Muscle layer of colon (tissue), 2 donors: ENCODE data around the gene RELN.

Experiments
- H3K27ac ChIP-seq: one replicate; pipeline ENCODE4 v1.7.0; 2013; ENCODE audit warnings: low read depth, mild to moderate bottlenecking, low read length, moderate library complexity
- H3K27me3 ChIP-seq, 2 donors: one replicate each; pipeline ENCODE4 v1.7.0; 2013; ENCODE audit warnings: low read length in 2 of 2, mild to moderate bottlenecking in 2 of 2; ENCODE audit not compliant: insufficient read depth in 2 of 2, control insufficient read depth in 1 of 2
- H3K36me3 ChIP-seq: one replicate; pipeline ENCODE4 v1.7.0; 2013; ENCODE audit warnings: mild to moderate bottlenecking, low read length; ENCODE audit not compliant: insufficient read depth
- H3K4me1 ChIP-seq: one replicate; pipeline ENCODE4 v1.7.0; 2013; ENCODE audit warnings: mild to moderate bottlenecking, low read length; ENCODE audit not compliant: insufficient read depth
- H3K4me3 ChIP-seq, 2 donors: one replicate each; pipeline ENCODE4 v1.7.0; 2013; ENCODE audit warnings: low read length in 2 of 2, low read depth in 1 of 2, mild to moderate bottlenecking in 1 of 2, moderate library complexity in 1 of 2
- H3K9ac ChIP-seq: one replicate; pipeline ENCODE4 v1.7.0; 2013; ENCODE audit warnings: low read length
- H3K9me3 ChIP-seq: one replicate; pipeline ENCODE4 v1.7.0; 2013; ENCODE audit warnings: mild to moderate bottlenecking, low read length
- donor health status: abdominal sarcoma.
- donor health status: Adenocarcinoma of cecum.

RELN gene

GRCh38 chr7:103432712-103433111, 556.7 kb downstream of the RELN start:
- no peak overlapping the region for H3K27ac ChIP-seq
- no peak overlapping the region for H3K9ac ChIP-seq
- no peaks in the 10 kb centered on the region for H3K4me1 ChIP-seq
- H3K9me3 ChIP-seq, result no peaks in the 10 kb centered on the region
- H3K27me3 ChIP-seq, result no peaks in the 10 kb centered on the region
- H3K4me3 ChIP-seq, result no peak overlapping the region
- no peaks in the 10 kb centered on the region for H3K36me3 ChIP-seq

DNA sequence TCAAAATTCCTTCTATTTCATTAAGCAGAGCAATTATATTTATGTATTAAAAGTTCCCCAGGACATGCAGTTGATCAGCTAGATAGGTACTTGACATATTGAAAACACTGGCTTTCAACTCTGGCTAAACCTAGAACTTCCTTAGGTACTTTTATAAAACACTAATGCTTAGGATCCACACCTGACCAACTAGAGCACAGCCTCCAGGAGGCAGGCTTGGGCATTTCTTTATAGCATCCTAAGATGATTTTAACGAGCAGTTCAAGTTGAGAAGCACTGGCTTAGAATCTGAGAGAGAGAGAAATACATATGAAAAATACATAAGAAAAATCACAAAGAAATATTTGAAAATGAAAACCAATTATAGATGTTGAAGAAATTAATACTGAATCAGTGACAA, 564.3 kb downstream of the RELN start:
- Histone ChIP-seq H3K9ac (no peak overlapping the region), H3K4me1 (no peaks in the 10 kb centered on the region), H3K27me3 (no peaks in the 10 kb centered on the region), H3K4me3 (no peak overlapping the region), H3K9me3 (no peaks in the 10 kb centered on the region), H3K27ac (no peak overlapping the region), H3K36me3 (no peaks in the 10 kb centered on the region)

DNA sequence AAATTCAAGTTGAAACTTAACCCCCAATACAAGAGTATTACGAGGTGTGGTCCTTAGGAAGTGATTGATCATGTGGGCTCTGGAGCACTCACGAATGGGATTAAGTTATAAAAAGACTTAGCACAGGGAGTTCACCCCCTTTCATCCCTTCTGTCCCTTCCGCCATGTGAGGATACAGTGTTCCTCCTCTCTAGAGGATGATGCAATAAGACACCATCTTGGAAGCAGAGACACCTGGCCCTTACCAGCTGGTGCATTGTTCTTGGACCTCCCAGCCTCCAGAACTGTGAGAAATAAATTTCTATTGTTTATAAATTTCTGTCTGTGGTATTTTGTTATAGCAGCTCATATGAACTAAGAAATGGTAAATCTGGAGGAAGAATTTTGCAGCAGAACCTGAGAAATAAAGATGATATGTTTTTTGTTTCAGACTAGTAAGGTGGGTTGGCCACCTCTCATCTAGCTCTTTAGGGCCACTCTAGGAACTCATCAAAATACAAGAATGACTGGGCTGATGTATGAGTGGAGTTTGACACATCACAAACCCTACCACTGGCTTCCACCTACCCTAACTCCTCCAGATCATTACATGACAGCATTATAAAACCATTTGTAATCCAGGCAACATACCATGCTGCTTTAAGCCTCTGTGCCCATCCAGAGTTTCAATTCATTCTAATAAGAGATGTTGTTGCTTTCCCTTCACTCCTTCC, 565.8 kb downstream of the RELN start:
- no peaks in the 10 kb centered on the region for H3K27me3 ChIP-seq
- H3K4me3 ChIP-seq, result no peak overlapping the region
- no peak overlapping the region for H3K27ac ChIP-seq
- no peak overlapping the region for H3K9ac ChIP-seq
- H3K9me3 ChIP-seq, result no peaks in the 10 kb centered on the region
- H3K4me1 ChIP-seq, result no peaks in the 10 kb centered on the region
- H3K36me3 ChIP-seq, result no peaks in the 10 kb centered on the region
